AG04449 (cell line): Measurements from ENCODE around the gene GAB2.

Experiments used
- CTCF ChIA-PET: fragments of 350-600 bp; formaldehyde crosslinking; extraction: SDS; loops from one replicate; lab custom pipeline; 2021; ENCODE audit warnings: antibody characterized with exemption; lab: Yijun Ruan, JAX
- POLR2A ChIA-PET: fragments of 400-600, 350-600 bp; formaldehyde crosslinking; extraction: SDS; loops from one replicate; lab custom pipeline; 2020; ENCODE audit warnings: antibody characterized with exemption, inconsistent platforms; lab: Yijun Ruan, JAX
- DNase-seq: peaks from one replicate; pipeline ENCODE4 v3.0.0-alpha.2; 2010; ENCODE audit warnings: low read depth, low spot score
- H3K4me3 ChIP-seq: 2 replicates; pipeline ENCODE4 v1.5.1; 2011; ENCODE audit warnings: low read depth, mild to moderate bottlenecking, control low read depth, low read length
- TF ChIP-seq, protein P1 (sequence below): IDR thresholded peaks from one replicate; pipeline ENCODE4 v1.5.1; 2011; ENCODE audit warnings: mild to moderate bottlenecking, moderate library complexity, low read length, control low read depth, inconsistent platforms; ENCODE audit not compliant: insufficient read depth; ENCODE audit errors: missing control alignments

The GAB2 gene

DNA sequence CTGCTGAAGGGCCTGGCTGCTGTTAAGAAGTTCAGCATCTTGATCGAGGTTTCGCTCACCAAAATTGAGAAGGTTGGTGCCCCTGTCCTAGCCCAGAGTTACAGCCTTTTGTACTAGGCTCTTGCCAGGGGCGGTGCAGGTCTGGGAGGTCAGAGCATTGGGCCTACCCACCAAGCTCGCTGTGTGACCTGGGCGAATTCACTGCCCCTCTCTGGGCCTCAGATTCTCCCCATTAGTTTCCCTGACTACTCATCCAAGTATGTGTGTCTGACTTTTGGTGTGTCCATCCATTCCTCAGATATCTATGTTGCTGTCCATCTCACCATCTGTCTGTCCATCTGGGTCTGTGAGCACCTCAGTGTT, 218.0 kb downstream of the GAB2 start:
- TF ChIP-seq, protein P1, sequence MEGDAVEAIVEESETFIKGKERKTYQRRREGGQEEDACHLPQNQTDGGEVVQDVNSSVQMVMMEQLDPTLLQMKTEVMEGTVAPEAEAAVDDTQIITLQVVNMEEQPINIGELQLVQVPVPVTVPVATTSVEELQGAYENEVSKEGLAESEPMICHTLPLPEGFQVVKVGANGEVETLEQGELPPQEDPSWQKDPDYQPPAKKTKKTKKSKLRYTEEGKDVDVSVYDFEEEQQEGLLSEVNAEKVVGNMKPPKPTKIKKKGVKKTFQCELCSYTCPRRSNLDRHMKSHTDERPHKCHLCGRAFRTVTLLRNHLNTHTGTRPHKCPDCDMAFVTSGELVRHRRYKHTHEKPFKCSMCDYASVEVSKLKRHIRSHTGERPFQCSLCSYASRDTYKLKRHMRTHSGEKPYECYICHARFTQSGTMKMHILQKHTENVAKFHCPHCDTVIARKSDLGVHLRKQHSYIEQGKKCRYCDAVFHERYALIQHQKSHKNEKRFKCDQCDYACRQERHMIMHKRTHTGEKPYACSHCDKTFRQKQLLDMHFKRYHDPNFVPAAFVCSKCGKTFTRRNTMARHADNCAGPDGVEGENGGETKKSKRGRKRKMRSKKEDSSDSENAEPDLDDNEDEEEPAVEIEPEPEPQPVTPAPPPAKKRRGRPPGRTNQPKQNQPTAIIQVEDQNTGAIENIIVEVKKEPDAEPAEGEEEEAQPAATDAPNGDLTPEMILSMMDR = no peak
- POLR2A ChIA-PET = no interaction called here
- DNase-seq = no peak
- no peak overlapping the region for H3K4me3 ChIP-seq
- CTCF ChIA-PET = no interaction called here

DNA sequence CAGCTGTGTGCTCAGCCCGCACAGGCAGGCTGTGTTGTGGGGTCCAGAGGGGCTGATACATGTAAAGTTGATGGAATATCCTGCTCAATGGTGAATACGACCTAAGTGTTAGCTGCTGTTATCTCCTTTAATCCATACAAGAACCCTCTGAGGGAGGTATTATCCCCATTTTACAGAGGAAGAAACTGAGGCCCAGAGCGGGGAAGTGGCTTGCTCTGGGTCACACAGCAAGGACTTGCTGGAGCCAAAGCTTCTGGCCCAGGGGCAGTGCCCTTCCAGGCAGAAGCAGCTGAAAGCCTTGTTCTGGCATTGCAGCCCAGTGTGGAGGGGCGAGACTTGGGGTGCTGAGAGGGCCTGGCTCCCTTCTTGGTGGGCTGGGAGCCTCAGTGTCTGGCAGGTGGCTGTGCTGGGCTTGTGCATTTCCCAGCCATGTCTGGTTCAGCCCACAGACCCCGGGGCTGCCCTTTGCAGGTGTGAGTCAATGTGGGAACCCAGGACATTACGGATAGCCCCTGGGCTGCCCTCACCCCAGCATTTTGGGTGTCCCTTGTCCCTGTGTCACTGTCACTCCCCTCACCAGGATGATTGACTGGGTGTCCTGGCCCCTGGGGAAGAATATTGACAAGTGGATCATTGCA, 218.5 kb downstream of the GAB2 start:
- POLR2A ChIA-PET = no interaction called here
- no peak for DNase-seq
- no peak overlapping the region for H3K4me3 ChIP-seq
- CTCF ChIA-PET = no interaction called here
- TF ChIP-seq, protein P1 = no peak

DNA sequence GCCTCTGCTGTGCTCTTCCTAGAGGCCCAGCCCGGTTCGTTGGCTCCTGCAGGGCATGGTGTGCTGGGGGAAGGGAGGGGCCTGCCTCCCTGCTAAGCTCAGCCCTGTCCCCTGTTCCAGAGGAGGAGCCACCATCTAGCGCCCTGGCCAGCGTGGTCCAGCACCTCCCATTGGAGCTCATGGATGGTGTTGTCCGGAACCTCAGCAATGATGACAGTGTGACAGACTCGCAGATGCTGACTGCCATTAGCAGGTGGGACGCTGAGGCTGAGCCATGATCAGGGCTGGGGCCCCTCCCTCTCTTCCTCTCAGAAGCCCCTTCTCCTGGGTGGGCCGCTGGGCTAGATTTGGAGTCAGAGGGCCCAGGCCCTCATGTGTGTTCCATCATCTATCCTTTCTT, 219.8 kb downstream of the GAB2 start:
- no peak for DNase-seq
- ChIA-PET POLR2A (no interaction called here), CTCF (interaction anchor here (0.9 to 1.0 kb wide), 2 partner anchors 9 to 367 kb away, joined by 3 read pairs; partner anchors contain the start of genes KCTD21 and USP35)
- TF ChIP-seq, protein P1 = no peak
- no peak overlapping the region for H3K4me3 ChIP-seq

DNA sequence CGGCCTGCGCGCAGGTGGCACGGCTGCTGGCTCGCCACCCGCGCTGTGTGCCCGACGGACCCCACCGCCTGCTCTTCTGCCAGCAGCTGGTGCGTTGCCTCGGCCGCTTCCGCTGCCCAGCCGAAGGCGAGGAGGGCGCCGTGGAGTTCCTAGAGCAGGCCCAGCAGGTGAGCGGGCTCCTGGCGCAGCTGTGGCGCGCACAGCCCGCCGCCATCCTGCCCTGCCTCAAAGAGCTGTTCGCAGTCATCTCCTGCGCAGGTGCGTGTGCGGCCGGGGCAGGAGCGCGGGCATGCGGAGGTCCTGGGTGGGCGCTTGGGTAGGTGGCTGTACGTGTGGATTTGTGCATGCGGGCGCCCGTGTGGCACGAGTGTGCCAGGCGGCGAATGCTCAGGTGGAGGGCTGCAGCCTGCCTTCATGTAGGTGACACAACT, 220.9 kb downstream of the GAB2 start:
- CTCF ChIA-PET = no interaction called here
- TF ChIP-seq, protein P1 = no peak
- no peak overlapping the region for H3K4me3 ChIP-seq
- POLR2A ChIA-PET = interaction anchor here (0.5 kb wide), 1 partner anchor 82 kb away, joined by 3 read pairs; no protein-coding TSS in a partner anchor
- no peak for DNase-seq

DNA sequence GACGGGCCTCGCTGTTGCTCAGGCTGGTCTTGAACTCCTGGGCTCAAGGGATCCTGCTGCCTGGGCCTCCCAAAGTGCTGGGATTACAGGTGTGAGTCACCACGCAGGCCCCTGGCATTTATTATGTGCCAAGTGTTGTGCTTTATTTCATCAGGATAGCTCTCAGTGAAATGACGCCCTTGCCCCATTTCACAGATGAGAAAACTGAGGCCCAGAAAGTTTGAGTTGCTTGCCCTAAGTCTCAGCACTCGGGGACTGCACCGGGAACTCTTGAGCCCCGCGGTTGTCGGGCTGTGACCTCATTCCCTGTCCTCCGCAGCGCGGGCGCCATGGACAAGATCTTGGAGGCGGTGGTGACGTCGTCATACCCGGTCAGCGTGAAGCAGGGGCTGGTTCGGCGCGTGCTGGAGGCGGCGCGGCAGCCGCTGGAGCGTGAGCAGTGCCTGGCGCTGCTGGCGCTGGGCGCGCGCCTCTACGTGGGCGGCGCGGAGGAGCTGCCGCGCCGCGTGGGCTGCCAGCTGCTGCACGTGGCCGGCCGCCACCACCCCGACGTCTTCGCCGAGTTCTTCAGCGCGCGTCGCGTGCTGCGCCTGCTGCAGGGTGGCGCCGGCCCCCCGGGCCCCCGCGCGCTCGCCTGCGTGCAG, 221.6 kb downstream of the GAB2 start:
- ChIA-PET POLR2A (interaction anchor here (0.5 kb wide), 1 partner anchor 82 kb away, joined by 3 read pairs; no protein-coding TSS in a partner anchor), CTCF (interaction anchor here (1.3 kb wide), 1 partner anchor 369 kb away, joined by 3 read pairs; no protein-coding TSS in a partner anchor)
- TF ChIP-seq, protein P1 = no peak
- no peak overlapping the region for H3K4me3 ChIP-seq
- no peak for DNase-seq

DNA sequence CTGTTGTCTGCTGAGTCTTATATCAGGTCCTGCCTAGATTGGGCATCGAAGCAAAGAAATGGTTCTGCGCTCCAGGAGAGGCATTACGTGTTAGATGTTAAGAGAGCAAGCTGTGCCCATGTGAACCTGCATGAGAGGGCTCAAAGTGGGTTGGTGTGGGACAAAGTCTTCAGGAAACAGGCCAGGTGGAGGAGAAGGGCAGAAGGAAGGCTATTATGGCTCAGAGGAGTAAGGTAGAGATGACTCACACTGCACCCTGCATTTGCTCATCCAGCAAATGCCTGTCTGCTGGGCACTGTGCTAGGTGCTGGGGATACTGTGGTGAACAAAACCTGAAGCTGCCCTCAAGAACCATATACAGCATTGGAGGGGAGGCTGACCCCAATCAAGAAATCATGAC, 223.1 kb downstream of the GAB2 start:
- no peak for DNase-seq
- TF ChIP-seq, protein P1 = no peak
- ChIA-PET CTCF (interaction anchor here (0.9 to 1.6 kb wide), 3 partner anchors 13 to 370 kb away, joined by 3 to 4 read pairs (median 3); no protein-coding TSS in a partner anchor), POLR2A (no interaction called here)
- H3K4me3 ChIP-seq = no peak overlapping the region
